SK-N-SH treated with all-trans-retinoic acid at 6 μM for 48 hours (cell line): ENCODE measurements around the gene QARS1.
A peak's percentile ranks its signal among the peaks of the same experiment; 100 is the strongest.

Source experiments
- ATAC-seq: fragments of 200-7000 bp; cut with Tn5 transposase; 3 replicates; pipeline ENCODE4 v1.9.1; 2020; ENCODE audit warnings: mild to moderate bottlenecking, moderate library complexity
- ARNTL ChIP-seq: fragments of 450-650 bp; formaldehyde crosslinking; IDR thresholded peaks from 2 replicates; pipeline ENCODE4 v1.5.0; 2020; ENCODE audit warnings: low read depth, mild to moderate bottlenecking, moderate library complexity, borderline replicate concordance
- BACH2 ChIP-seq: fragments of 250-450 bp; sonication (Bioruptor Pico); IDR thresholded peaks from 2 replicates; pipeline ENCODE4 v1.9.0; 2021; ENCODE audit warnings: mild to moderate bottlenecking, borderline replicate concordance
- CSDC2 ChIP-seq: fragments of 250-450 bp; sonication (Bioruptor Pico); IDR thresholded peaks from 2 replicates; pipeline ENCODE4 v1.5.0; 2020; ENCODE audit warnings: mild to moderate bottlenecking, moderate library complexity
- ESRRG ChIP-seq: fragments of 250-450 bp; sonication (Bioruptor Pico); IDR thresholded peaks from 2 replicates; pipeline ENCODE4 v1.6.1; 2021; ENCODE audit warnings: mild to moderate bottlenecking
- GLIS3 ChIP-seq: fragments of 250-450 bp; sonication (Bioruptor Pico); IDR thresholded peaks from 2 replicates; pipeline ENCODE4 v1.5.0; 2020; ENCODE audit warnings: mild to moderate bottlenecking, moderate library complexity
- ISL1 ChIP-seq: fragments of 250-450 bp; sonication (Bioruptor Pico); IDR thresholded peaks from 2 replicates; pipeline ENCODE4 v2.1.2; 2022; ENCODE audit warnings: mild to moderate bottlenecking, moderate library complexity
- OSR1 ChIP-seq: fragments of 250-450 bp; sonication (Bioruptor Pico); IDR thresholded peaks from 2 replicates; pipeline ENCODE4 v1.8.0; 2022; ENCODE audit warnings: moderate library complexity, mild to moderate bottlenecking, inconsistent platforms
- PPARA ChIP-seq: fragments of 250-450 bp; sonication (Bioruptor Pico); IDR thresholded peaks from 2 replicates; pipeline ENCODE4 v1.5.0; 2020; ENCODE audit warnings: mild to moderate bottlenecking, borderline replicate concordance
- RARB ChIP-seq: fragments of 250-450 bp; sonication (Bioruptor Pico); IDR thresholded peaks from 2 replicates; pipeline ENCODE4 v1.8.0; 2021; ENCODE audit warnings: mild to moderate bottlenecking, moderate library complexity
- SNAI2 ChIP-seq: fragments of 250-450 bp; sonication (Bioruptor Pico); IDR thresholded peaks from 2 replicates; pipeline ENCODE4 v1.5.0; 2020; ENCODE audit warnings: mild to moderate bottlenecking, moderate library complexity
- TCF4 ChIP-seq: fragments of 250-450 bp; sonication (Bioruptor Pico); IDR thresholded peaks from 2 replicates; pipeline ENCODE4 v1.8.0; 2021; ENCODE audit warnings: mild to moderate bottlenecking, moderate library complexity, borderline replicate concordance
- TOX ChIP-seq: fragments of 250-450 bp; sonication (Bioruptor Pico); IDR thresholded peaks from 2 replicates; pipeline ENCODE4 v1.8.0; 2021; ENCODE audit warnings: mild to moderate bottlenecking, moderate library complexity, borderline replicate concordance
- ZC3H10 ChIP-seq: fragments of 250-450 bp; sonication (Bioruptor Pico); IDR thresholded peaks from 2 replicates; pipeline ENCODE4 v1.5.1; 2021; ENCODE audit warnings: mild to moderate bottlenecking, moderate library complexity
- ZFP3 ChIP-seq: fragments of 250-450 bp; sonication (Bioruptor Pico); IDR thresholded peaks from 2 replicates; pipeline ENCODE4 v1.5.0; 2020; ENCODE audit warnings: mild to moderate bottlenecking, moderate library complexity
- ZFP30 ChIP-seq: fragments of 450-650 bp; formaldehyde crosslinking; IDR thresholded peaks from 2 replicates; pipeline ENCODE4 v1.5.0; 2022; ENCODE audit warnings: mild to moderate bottlenecking, moderate library complexity
- ZNF565 ChIP-seq: fragments of 450-650 bp; formaldehyde crosslinking; conservative IDR thresholded peaks from 2 replicates; pipeline ENCODE4 v1.5.0; 2020; ENCODE audit warnings: low read depth, mild to moderate bottlenecking, moderate library complexity
- ZNF70 ChIP-seq: fragments of 450-650 bp; formaldehyde crosslinking; IDR thresholded peaks from 2 replicates; pipeline ENCODE4 v1.5.0; 2020; ENCODE audit warnings: mild to moderate bottlenecking, moderate library complexity
- ZNF8 ChIP-seq: fragments of 450-650 bp; formaldehyde crosslinking; IDR thresholded peaks from 2 replicates; pipeline ENCODE4 v1.5.0; 2020; ENCODE audit warnings: mild to moderate bottlenecking, moderate library complexity
- TF ChIP-seq, protein P1 (sequence below): fragments of 250-450 bp; sonication (Bioruptor Pico); IDR thresholded peaks from 2 replicates; pipeline ENCODE4 v1.5.1; 2021; ENCODE audit warnings: mild to moderate bottlenecking, moderate library complexity
- TF ChIP-seq, protein P2 (sequence below): fragments of 250-450 bp; sonication (Bioruptor Pico); IDR thresholded peaks from 2 replicates; pipeline ENCODE4 v1.5.1; 2020; ENCODE audit warnings: low read depth, mild to moderate bottlenecking, moderate library complexity
- TF ChIP-seq, protein P3 (sequence below): fragments of 250-450 bp; sonication (Bioruptor Pico); IDR thresholded peaks from 2 replicates; pipeline ENCODE4 v1.8.0; 2021; ENCODE audit warnings: low read depth, mild to moderate bottlenecking, moderate library complexity, borderline replicate concordance
- TF ChIP-seq, protein P4 (sequence below): fragments of 250-450 bp; sonication (Bioruptor Pico); IDR thresholded peaks from 2 replicates; pipeline ENCODE4 v1.8.0; 2020; ENCODE audit warnings: mild to moderate bottlenecking, moderate library complexity, borderline replicate concordance
- TF ChIP-seq, protein P5 (sequence below): fragments of 250-450 bp; sonication (Bioruptor Pico); IDR thresholded peaks from 2 replicates; pipeline ENCODE4 v1.5.0; 2020; ENCODE audit warnings: mild to moderate bottlenecking, moderate library complexity

QARS1 gene

DNA sequence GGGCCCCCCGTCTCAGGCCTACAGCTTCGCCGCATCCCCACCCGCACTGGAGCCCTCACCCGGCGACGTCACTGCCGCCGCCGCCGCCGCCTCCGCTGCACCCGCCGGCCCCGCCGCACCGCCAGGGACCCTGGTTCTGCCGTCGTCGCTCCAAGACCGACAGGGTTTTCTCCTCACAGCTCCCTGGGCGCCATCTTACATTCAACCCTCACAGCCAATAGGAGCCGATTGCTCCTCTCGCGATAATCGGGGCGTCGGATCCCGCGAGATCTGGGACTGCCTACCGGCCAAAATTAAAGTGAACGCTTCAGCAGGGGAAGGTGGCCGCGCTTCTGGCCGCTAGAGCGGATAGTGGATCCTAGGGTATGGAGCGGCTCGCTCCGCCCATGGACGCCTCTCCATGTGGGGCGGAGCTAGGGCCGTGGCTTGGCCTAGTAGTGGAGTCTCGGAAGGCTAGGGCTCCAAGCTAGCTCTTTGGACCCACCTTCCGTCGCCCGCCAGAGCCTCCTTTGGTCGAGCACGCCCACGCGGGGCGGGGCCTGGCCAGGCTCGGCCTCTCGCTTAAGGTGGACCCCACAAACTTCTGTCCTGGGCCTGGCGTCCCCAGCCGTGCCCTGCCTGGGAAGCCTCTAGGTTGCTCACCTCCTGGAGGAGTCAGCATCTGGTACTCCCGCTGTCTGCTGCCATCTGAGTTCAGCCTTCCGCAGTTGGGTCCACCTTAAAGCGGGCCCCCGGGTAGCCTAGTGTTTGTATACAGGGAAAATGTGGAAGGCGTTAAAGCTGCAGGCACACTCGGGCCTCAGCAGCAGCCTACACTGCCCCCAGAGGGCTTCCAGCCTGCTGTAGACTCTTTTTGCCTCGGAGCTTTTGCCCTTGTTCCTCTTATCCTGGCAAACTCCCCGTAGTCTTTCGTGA lies 10.4 kb downstream of the QARS1 start, which contains the start of gene QRICH1:
QRICH1 (minus strand) TSS at position 219 of the 915 bp plus-strand sequence. CDS start 17,054 bp downstream, outside the sequence.
- peak; percentile 90 for ATAC-seq
- peak; percentile 47; the same call in 1 of the 2 replicates for TF ChIP-seq ZNF8 (CRISPR knock-in tag)
- TF ChIP-seq OSR1: no peak

DNA sequence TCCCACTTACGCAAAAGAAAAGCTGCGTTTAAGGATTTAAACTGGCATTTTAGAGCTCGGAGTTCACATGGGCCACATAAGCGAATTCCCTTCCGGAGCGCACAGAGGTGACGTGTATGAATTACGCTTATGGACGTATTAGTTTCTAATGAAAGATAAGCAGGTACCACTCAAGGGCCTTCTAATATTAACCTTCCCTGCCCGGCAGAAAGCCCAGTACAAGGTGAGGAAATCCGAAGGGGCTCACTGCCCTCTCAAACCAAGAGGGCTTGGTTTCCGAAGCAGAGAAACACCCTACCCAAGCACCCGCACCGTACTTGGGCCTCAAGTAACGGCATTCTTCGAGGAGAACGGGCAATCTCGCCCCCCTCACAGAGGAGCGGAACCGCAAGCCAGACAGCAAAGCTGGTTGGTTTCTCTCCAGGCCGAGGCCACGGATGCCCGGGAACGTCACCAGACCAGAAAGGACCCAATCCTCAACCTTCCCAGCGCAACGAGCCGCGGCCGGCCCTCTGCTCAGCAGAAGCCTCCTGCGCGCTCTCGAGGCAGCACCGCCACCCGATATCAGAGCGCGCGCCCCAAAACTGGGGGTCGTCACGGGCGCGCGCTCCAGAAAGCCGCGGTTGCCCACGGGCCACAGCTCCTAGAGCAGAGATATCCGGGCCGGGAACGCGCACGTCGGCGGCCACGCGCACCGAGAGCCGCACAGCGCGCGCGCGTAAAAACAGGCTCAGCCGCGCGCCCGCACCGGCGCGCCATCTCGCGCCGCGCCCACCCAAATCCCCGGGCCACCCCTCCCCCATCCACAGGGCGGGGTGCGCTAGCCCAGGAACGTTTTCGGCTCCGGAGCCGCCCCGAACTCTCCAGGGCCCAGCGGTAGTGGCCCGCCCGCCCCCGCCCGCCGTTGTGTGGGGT lies 11.4 kb downstream of the QARS1 start:
- TF ChIP-seq, protein P1, sequence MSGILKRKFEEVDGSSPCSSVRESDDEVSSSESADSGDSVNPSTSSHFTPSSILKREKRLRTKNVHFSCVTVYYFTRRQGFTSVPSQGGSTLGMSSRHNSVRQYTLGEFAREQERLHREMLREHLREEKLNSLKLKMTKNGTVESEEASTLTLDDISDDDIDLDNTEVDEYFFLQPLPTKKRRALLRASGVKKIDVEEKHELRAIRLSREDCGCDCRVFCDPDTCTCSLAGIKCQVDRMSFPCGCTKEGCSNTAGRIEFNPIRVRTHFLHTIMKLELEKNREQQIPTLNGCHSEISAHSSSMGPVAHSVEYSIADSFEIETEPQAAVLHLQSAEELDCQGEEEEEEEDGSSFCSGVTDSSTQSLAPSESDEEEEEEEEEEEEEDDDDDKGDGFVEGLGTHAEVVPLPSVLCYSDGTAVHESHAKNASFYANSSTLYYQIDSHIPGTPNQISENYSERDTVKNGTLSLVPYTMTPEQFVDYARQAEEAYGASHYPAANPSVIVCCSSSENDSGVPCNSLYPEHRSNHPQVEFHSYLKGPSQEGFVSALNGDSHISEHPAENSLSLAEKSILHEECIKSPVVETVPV (CRISPR knock-in tag): no peak
- no peak for TF ChIP-seq TCF4
- TF ChIP-seq TOX (CRISPR knock-in tag): no peak
- no peak for TF ChIP-seq ARNTL
- TF ChIP-seq CSDC2 (CRISPR knock-in tag): peak; percentile 73; the same call in 1 of the 2 replicates
- 0 out of 2 replicates have a peak, but pooled peaks have one; percentile 54 for TF ChIP-seq ZNF565 (CRISPR knock-in tag)
- no peak for TF ChIP-seq BACH2 (CRISPR knock-in tag)
- TF ChIP-seq RARB (CRISPR knock-in tag): no peak
- TF ChIP-seq ZFP30 (CRISPR knock-in tag): no peak
- TF ChIP-seq ZNF8 (CRISPR knock-in tag): no peak
- TF ChIP-seq, protein P2, sequence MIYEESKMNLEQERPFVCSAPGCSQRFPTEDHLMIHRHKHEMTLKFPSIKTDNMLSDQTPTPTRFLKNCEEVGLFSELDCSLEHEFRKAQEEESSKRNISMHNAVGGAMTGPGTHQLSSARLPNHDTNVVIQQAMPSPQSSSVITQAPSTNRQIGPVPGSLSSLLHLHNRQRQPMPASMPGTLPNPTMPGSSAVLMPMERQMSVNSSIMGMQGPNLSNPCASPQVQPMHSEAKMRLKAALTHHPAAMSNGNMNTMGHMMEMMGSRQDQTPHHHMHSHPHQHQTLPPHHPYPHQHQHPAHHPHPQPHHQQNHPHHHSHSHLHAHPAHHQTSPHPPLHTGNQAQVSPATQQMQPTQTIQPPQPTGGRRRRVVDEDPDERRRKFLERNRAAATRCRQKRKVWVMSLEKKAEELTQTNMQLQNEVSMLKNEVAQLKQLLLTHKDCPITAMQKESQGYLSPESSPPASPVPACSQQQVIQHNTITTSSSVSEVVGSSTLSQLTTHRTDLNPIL (CRISPR knock-in tag): no peak
- TF ChIP-seq, protein P3, sequence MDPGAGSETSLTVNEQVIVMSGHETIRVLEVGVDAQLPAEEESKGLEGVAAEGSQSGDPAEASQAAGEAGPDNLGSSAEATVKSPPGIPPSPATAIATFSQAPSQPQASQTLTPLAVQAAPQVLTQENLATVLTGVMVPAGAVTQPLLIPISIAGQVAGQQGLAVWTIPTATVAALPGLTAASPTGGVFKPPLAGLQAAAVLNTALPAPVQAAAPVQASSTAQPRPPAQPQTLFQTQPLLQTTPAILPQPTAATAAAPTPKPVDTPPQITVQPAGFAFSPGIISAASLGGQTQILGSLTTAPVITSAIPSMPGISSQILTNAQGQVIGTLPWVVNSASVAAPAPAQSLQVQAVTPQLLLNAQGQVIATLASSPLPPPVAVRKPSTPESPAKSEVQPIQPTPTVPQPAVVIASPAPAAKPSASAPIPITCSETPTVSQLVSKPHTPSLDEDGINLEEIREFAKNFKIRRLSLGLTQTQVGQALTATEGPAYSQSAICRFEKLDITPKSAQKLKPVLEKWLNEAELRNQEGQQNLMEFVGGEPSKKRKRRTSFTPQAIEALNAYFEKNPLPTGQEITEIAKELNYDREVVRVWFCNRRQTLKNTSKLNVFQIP (CRISPR knock-in tag): no peak
- no peak for TF ChIP-seq ZC3H10 (CRISPR knock-in tag)
- no peak for TF ChIP-seq ISL1 (CRISPR knock-in tag)
- TF ChIP-seq, protein P4, sequence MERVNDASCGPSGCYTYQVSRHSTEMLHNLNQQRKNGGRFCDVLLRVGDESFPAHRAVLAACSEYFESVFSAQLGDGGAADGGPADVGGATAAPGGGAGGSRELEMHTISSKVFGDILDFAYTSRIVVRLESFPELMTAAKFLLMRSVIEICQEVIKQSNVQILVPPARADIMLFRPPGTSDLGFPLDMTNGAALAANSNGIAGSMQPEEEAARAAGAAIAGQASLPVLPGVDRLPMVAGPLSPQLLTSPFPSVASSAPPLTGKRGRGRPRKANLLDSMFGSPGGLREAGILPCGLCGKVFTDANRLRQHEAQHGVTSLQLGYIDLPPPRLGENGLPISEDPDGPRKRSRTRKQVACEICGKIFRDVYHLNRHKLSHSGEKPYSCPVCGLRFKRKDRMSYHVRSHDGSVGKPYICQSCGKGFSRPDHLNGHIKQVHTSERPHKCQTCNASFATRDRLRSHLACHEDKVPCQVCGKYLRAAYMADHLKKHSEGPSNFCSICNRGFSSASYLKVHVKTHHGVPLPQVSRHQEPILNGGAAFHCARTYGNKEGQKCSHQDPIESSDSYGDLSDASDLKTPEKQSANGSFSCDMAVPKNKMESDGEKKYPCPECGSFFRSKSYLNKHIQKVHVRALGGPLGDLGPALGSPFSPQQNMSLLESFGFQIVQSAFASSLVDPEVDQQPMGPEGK (CRISPR knock-in tag): no peak
- no peak for TF ChIP-seq ZNF70 (CRISPR knock-in tag)
- TF ChIP-seq SNAI2 (CRISPR knock-in tag): peak; percentile 94
- TF ChIP-seq, protein P5, sequence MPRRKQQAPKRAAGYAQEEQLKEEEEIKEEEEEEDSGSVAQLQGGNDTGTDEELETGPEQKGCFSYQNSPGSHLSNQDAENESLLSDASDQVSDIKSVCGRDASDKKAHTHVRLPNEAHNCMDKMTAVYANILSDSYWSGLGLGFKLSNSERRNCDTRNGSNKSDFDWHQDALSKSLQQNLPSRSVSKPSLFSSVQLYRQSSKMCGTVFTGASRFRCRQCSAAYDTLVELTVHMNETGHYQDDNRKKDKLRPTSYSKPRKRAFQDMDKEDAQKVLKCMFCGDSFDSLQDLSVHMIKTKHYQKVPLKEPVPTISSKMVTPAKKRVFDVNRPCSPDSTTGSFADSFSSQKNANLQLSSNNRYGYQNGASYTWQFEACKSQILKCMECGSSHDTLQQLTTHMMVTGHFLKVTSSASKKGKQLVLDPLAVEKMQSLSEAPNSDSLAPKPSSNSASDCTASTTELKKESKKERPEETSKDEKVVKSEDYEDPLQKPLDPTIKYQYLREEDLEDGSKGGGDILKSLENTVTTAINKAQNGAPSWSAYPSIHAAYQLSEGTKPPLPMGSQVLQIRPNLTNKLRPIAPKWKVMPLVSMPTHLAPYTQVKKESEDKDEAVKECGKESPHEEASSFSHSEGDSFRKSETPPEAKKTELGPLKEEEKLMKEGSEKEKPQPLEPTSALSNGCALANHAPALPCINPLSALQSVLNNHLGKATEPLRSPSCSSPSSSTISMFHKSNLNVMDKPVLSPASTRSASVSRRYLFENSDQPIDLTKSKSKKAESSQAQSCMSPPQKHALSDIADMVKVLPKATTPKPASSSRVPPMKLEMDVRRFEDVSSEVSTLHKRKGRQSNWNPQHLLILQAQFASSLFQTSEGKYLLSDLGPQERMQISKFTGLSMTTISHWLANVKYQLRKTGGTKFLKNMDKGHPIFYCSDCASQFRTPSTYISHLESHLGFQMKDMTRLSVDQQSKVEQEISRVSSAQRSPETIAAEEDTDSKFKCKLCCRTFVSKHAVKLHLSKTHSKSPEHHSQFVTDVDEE (CRISPR knock-in tag): peak; percentile 90
- no peak for TF ChIP-seq ESRRG (CRISPR knock-in tag)
- TF ChIP-seq GLIS3: no peak
- peak; percentile 81; the same call in 1 of the 2 replicates for TF ChIP-seq ZFP3 (CRISPR knock-in tag)
- TF ChIP-seq PPARA (CRISPR knock-in tag): no peak
- no peak for TF ChIP-seq OSR1
- ATAC-seq: peak; percentile 15
